ENCODE data around the gene GPR160. TPM values are rescaled to one million over a fixed set of nuclear protein-coding genes. Genes with fewer than 3 reads are reported as not detected.

Gene GPR160
- total RNA-seq, 1 experiment from 2014 or later, result 9.9 TPM

DNA sequence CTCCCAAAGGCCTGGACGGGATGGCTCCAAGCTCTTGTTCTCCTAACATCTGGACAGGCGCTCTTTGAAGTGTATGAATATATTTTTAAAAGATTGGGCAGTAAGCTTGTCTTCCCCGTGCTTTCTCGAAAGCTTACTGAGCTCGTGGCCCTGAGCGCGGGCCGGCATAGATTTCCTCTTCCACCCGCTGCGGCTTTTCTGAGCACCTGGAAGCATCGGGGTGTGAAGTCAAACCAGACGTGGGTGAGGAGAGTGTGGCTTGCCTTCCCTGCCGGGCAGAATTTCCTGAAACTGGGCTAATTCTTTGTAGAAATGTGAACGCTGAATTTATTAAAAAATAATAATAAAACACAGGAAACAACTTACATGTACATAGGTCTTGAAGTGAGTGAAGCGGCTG, 25.9 kb downstream of the GPR160 start:
- Histone ChIP-seq H3K9me3 (ENCODE audit: control insufficient read depth in 1 of 2, insufficient read depth in 1 of 2, low read depth in 1 of 2, low read length in 2 of 2) (no peaks in the 10 kb centered on the region), H3K79me2 (ENCODE audit: insufficient read depth, low read length) (no peaks in the 10 kb centered on the region), H3K4me3 (replicated peaks in 1 of 2; ENCODE audit: low read depth in 1 of 2, low read length in 2 of 2) (no peak overlapping the region), H3K36me3 (ENCODE audit: control insufficient read depth in 1 of 2, insufficient read depth in 2 of 2, low read length in 2 of 2) (no peaks in the 10 kb centered on the region), H3K9me2 (ENCODE audit: insufficient read depth) (no peaks in the 10 kb centered on the region), H3K4me1 (ENCODE audit: control insufficient read depth in 1 of 2, insufficient read depth in 2 of 2, low read length in 2 of 2) (no peaks in the 10 kb centered on the region), H3K27me3 (ENCODE audit: insufficient read depth, low read length) (no peaks in the 10 kb centered on the region), H3K9ac (ENCODE audit: low read length) (no peak overlapping the region), H3K4me2 (ENCODE audit: low read length) (no peak overlapping the region), H4K20me1 (ENCODE audit: insufficient read depth) (no peaks in the 10 kb centered on the region), H2AFZ (ENCODE audit: low read depth, low read length, poor library complexity, severe bottlenecking) (no peak overlapping the region), H3K27ac (ENCODE audit: low read depth, low read length) (no peak overlapping the region)
- no peak for ATAC-seq
- DNase-seq (ENCODE audit: low read depth, low spot score), result no peak
- BruUV-seq (replicated peaks), result no TSS peak
- no peak for TF ChIP-seq ZNF274 (IDR thresholded peaks at IDR 0.05; ENCODE audit: low read depth, low read length)
- no peak for TF ChIP-seq YY1 (IDR thresholded peaks at IDR 0.05; ENCODE audit: extremely low read depth, insufficient replicate concordance, low read depth, low read length)
- no peak for TF ChIP-seq TCF7L2 (IDR thresholded peaks at IDR 0.05; ENCODE audit: borderline replicate concordance, extremely low read depth, insufficient read depth, insufficient read length)
- POLR2A ChIA-PET, result no interaction called here
- CTCF ChIA-PET, result interaction anchor here (0.9 kb wide), 1 partner anchor 27 kb away, joined by 3 read pairs; no protein-coding TSS in a partner anchor
- RAD21 ChIA-PET (ENCODE audit: low non-redundant PET in 1 of 2, low total read pairs in 2 of 2, uncharacterized antibody in 2 of 2, unreplicated experiment in 2 of 2), result no interaction called here
- intact Hi-C loops (cut with micrococcal nuclease), result no loop called here

DNA sequence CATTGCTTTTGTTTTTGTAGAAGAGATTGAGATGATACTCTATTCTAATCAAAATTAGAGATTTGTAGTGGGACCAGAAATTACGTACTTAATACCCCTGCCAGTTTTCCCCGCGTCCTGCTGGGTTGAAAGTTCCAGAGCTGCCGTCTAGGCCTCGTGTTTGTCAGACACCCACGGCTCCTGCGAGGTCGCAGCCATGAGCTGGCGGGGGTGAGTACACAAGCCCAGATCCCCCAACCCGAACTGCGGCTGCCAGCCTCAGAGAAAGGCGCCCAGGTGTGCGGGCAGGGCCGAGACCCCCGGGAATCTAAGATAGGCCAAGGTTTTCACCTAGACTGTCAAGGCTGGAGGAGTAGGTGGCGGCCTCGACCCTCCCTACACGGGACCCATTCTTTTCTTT, 26.3 kb downstream of the GPR160 start:
- H2AFZ ChIP-seq (ENCODE audit: low read depth, low read length, poor library complexity, severe bottlenecking), result no peak overlapping the region
- CTCF ChIA-PET, result interaction anchor here (0.7 to 0.9 kb wide), 2 partner anchors 26 to 1323 kb away, joined by 3 to 4 read pairs; no protein-coding TSS in a partner anchor
- ATAC-seq, result no peak
- no peaks in the 10 kb centered on the region for H3K9me2 ChIP-seq (ENCODE audit: insufficient read depth)
- H3K9me3 ChIP-seq (ENCODE audit: control insufficient read depth in 1 of 2, insufficient read depth in 1 of 2, low read depth in 1 of 2, low read length in 2 of 2), result no peaks in the 10 kb centered on the region
- H3K27ac ChIP-seq (ENCODE audit: low read depth, low read length), result no peak overlapping the region
- H4K20me1 ChIP-seq (ENCODE audit: insufficient read depth), result no peaks in the 10 kb centered on the region
- intact Hi-C loops (cut with micrococcal nuclease), result no loop called here
- H3K4me3 ChIP-seq (replicated peaks in 1 of 2; ENCODE audit: low read depth in 1 of 2, low read length in 2 of 2), result no peak overlapping the region
- H3K27me3 ChIP-seq (ENCODE audit: insufficient read depth, low read length), result no peaks in the 10 kb centered on the region
- no peaks in the 10 kb centered on the region for H3K4me1 ChIP-seq (ENCODE audit: control insufficient read depth in 1 of 2, insufficient read depth in 2 of 2, low read length in 2 of 2)
- DNase-seq (ENCODE audit: low read depth, low spot score), result no peak
- BruUV-seq (replicated peaks), result no TSS peak
- no peak overlapping the region for H3K9ac ChIP-seq (ENCODE audit: low read length)
- POLR2A ChIA-PET, result interaction anchor here (0.7 kb wide), 1 partner anchor 806 kb away, joined by 3 read pairs; the partner anchor contains the start of gene RPL22L1
- H3K36me3 ChIP-seq (ENCODE audit: control insufficient read depth in 1 of 2, insufficient read depth in 2 of 2, low read length in 2 of 2), result no peaks in the 10 kb centered on the region
- RAD21 ChIA-PET (ENCODE audit: low non-redundant PET in 1 of 2, low total read pairs in 2 of 2, uncharacterized antibody in 2 of 2, unreplicated experiment in 2 of 2), result no interaction called here
- no peak overlapping the region for H3K4me2 ChIP-seq (ENCODE audit: low read length)
- TF ChIP-seq EZH2 (IDR thresholded peaks at IDR 0.05) (no peak), POLR2A (IDR thresholded peaks at IDR 0.05; ENCODE audit: borderline replicate concordance, extremely low read depth, insufficient read depth, insufficient read length) (no peak), ELF1 (IDR thresholded peaks at IDR 0.05; ENCODE audit: borderline replicate concordance, low read depth) (no peak)
- TF ChIP-seq, protein P1, sequence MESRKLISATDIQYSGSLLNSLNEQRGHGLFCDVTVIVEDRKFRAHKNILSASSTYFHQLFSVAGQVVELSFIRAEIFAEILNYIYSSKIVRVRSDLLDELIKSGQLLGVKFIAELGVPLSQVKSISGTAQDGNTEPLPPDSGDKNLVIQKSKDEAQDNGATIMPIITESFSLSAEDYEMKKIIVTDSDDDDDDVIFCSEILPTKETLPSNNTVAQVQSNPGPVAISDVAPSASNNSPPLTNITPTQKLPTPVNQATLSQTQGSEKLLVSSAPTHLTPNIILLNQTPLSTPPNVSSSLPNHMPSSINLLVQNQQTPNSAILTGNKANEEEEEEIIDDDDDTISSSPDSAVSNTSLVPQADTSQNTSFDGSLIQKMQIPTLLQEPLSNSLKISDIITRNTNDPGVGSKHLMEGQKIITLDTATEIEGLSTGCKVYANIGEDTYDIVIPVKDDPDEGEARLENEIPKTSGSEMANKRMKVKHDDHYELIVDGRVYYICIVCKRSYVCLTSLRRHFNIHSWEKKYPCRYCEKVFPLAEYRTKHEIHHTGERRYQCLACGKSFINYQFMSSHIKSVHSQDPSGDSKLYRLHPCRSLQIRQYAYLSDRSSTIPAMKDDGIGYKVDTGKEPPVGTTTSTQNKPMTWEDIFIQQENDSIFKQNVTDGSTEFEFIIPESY (IDR thresholded peaks at IDR 0.05; ENCODE audit: extremely low read depth, insufficient replicate concordance, low read length), result no peak
- no peaks in the 10 kb centered on the region for H3K79me2 ChIP-seq (ENCODE audit: insufficient read depth, low read length)
